HepG2 (cell line): ENCODE measurements around the gene MGST2. TPM values are rescaled to one million over a fixed set of nuclear protein-coding genes. Genes with fewer than 3 reads are reported as not detected.

Experiments used
- FOXA1 ChIP-seq, 2 experiments: fragments of 450-650 bp in 1 of 2; sonication (generic) in 1 of 2; formaldehyde crosslinking in 1 of 2; IDR thresholded peaks; 2 replicates each; pipeline versions ENCODE4 v1.4.0 to v1.6.1; 2016 to 2020; ENCODE audit warnings: missing genetic modification reagents in 1 of 2
- ISL2 ChIP-seq: sonication (generic); formaldehyde crosslinking; IDR thresholded peaks from 2 replicates; pipeline ENCODE4 v1.5.0; 2020; ENCODE audit warnings: missing genetic modification reagents
- JUN ChIP-seq: sonication (generic); formaldehyde crosslinking; IDR thresholded peaks from 2 replicates; pipeline ENCODE4 v1.4.0; 2020; ENCODE audit warnings: mild to moderate bottlenecking, missing genetic modification reagents
- NCOA2 ChIP-seq: sonication (generic); formaldehyde crosslinking; IDR thresholded peaks from 2 replicates; pipeline ENCODE4 v1.8.0; 2022; ENCODE audit warnings: inconsistent platforms
- NR2C2 ChIP-seq: sonication (generic); formaldehyde crosslinking; IDR thresholded peaks from 2 replicates; pipeline ENCODE4 v1.4.0; 2020; ENCODE audit warnings: missing genetic modification reagents, mild to moderate bottlenecking, moderate library complexity, borderline replicate concordance
- POGZ ChIP-seq: sonication (generic); formaldehyde crosslinking; IDR thresholded peaks from 2 replicates; pipeline ENCODE4 v1.4.0; 2020; ENCODE audit warnings: mild to moderate bottlenecking, missing genetic modification reagents
- STAT5B ChIP-seq: sonication (generic); formaldehyde crosslinking; IDR thresholded peaks from 2 replicates; pipeline ENCODE4 v1.4.0; 2020; ENCODE audit warnings: missing genetic modification reagents
- TARDBP ChIP-seq: sonication (generic); formaldehyde crosslinking; IDR thresholded peaks from 2 replicates; pipeline ENCODE4 v1.8.0; 2022; ENCODE audit warnings: mild to moderate bottlenecking, missing genetic modification reagents
- TCF12 ChIP-seq, 2 experiments: fragments of 450-650 bp in 1 of 2; sonication (generic) in 1 of 2; formaldehyde crosslinking in 1 of 2; IDR thresholded peaks; 2 replicates each; pipeline versions ENCODE4 v1.6.1 to v1.8.0; 2017 to 2022; ENCODE audit warnings: antibody characterized with exemption in 1 of 2, mild to moderate bottlenecking in 1 of 2, missing genetic modification reagents in 1 of 2, moderate library complexity in 1 of 2
- TEAD3 ChIP-seq: optimal IDR thresholded peaks from 2 replicates; pipeline ENCODE3; 2016; ENCODE audit warnings: borderline replicate concordance
- ZFP90 ChIP-seq: sonication (generic); formaldehyde crosslinking; IDR thresholded peaks from 2 replicates; pipeline ENCODE4 v1.8.0; 2022; ENCODE audit warnings: missing genetic modification reagents, mild to moderate bottlenecking, inconsistent platforms, borderline replicate concordance
- ZNF383 ChIP-seq: sonication (generic); formaldehyde crosslinking; IDR thresholded peaks from 2 replicates; pipeline ENCODE4 v1.4.0; 2020; ENCODE audit warnings: missing genetic modification reagents, mild to moderate bottlenecking, borderline replicate concordance
- ZNF772 ChIP-seq: sonication (generic); formaldehyde crosslinking; IDR thresholded peaks from 2 replicates; pipeline ENCODE4 v1.5.0; 2020; ENCODE audit warnings: mild to moderate bottlenecking, missing genetic modification reagents
- polyA plus RNA-seq, 8 experiments: library from polyadenylated mRNA; depleted of rRNA in 3 of 8; stranded (reverse) in 7 of 8; unstranded in 1 of 8; fragments of >200 nt; fragmentation: Illumina TruSeq in 4 of 8; extraction: Trizol in 4 of 8; gene quantifications; 2 replicates each; pipeline versions ENCODE4 v1.2.1 to v1.2.3, GENCODE V29; 2011 to 2016; ENCODE audit warnings: low read depth in 4 of 8, missing spikeins in 1 of 8, mixed read lengths in 1 of 8; ENCODE audit not compliant: insufficient read depth in 1 of 8
- total RNA-seq, 5 experiments: library from RNA; depleted of rRNA; stranded (reverse); fragments of >200 nt; fragmentation: Illumina TruSeq; extraction: Trizol; gene quantifications; 2 replicates each; pipeline ENCODE4 v1.2.3, GENCODE V29; 2016; ENCODE audit warnings: low read depth in 1 of 5
- TF ChIP-seq, protein P1 (sequence below): sonication (generic); formaldehyde crosslinking; IDR thresholded peaks from 2 replicates; pipeline ENCODE4 v1.4.0; 2020; ENCODE audit warnings: mild to moderate bottlenecking, missing genetic modification reagents
- TF ChIP-seq, protein P2 (sequence below): sonication (generic); formaldehyde crosslinking; IDR thresholded peaks from 2 replicates; pipeline ENCODE4 v1.4.0; 2020; ENCODE audit warnings: mild to moderate bottlenecking, low read depth, missing genetic modification reagents
- TF ChIP-seq, protein P3 (sequence below): sonication (generic); formaldehyde crosslinking; IDR thresholded peaks from 2 replicates; pipeline ENCODE4 v1.4.0; 2020; ENCODE audit warnings: mild to moderate bottlenecking, missing genetic modification reagents

MGST2 gene
- total and polyA plus RNA-seq, 2 of the 13 experiments (the other 11 are each of a cell fraction or from before 2014, with no cell fraction given): 205 to 416 TPM

DNA sequence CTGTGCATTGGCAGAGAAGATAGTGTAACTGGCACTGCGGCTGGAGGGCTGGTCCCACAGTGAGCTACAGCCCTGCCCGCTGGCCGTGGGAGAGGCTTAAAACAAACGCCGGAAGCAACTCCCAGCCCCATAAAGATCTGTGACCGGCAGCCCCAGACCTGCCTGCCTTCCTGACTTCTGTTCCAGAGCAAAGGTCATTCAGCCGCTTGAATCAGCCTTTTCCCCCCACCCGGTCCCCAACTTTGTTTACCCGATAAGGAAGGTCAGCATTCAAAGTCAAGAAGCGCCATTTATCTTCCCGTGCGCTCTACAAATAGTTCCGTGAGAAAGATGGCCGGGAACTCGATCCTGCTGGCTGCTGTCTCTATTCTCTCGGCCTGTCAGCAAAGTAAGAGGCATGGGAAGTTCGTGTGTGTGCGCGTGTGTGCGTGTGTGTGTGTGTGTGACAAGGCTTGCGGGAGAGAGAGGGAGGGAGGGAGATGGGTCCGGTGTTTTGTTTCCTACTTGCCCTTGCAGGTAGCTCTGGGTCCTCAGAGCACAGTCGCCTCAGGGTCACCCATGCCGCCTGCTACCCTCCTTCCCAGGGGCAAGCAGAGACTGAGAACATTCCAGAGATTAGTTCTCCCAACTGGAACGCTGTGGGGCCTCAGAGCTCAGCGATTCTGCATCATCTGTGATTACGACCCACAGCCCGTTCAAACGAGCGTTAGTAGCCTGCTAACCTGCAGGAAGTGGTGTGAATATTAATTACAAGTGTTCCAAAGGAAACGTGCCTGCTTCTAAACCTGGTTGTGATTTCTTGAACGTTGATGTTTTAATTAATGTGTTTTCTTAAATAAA lies at the start of gene MGST2 (continued):
- peak; percentile 54 for TF ChIP-seq TEAD3 (CRISPR knock-in tag)
- TF ChIP-seq ZNF383: no peak
- peak; percentile 92 for TF ChIP-seq NCOA2
- TF ChIP-seq FOXA1 (IDR thresholded peaks at IDR 0.05): no peak
- peak; percentile 85 for TF ChIP-seq FOXA1 (CRISPR knock-in tag; IDR thresholded peaks at IDR 0.05)
- TF ChIP-seq, protein P1, sequence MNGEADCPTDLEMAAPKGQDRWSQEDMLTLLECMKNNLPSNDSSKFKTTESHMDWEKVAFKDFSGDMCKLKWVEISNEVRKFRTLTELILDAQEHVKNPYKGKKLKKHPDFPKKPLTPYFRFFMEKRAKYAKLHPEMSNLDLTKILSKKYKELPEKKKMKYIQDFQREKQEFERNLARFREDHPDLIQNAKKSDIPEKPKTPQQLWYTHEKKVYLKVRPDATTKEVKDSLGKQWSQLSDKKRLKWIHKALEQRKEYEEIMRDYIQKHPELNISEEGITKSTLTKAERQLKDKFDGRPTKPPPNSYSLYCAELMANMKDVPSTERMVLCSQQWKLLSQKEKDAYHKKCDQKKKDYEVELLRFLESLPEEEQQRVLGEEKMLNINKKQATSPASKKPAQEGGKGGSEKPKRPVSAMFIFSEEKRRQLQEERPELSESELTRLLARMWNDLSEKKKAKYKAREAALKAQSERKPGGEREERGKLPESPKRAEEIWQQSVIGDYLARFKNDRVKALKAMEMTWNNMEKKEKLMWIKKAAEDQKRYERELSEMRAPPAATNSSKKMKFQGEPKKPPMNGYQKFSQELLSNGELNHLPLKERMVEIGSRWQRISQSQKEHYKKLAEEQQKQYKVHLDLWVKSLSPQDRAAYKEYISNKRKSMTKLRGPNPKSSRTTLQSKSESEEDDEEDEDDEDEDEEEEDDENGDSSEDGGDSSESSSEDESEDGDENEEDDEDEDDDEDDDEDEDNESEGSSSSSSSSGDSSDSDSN (CRISPR knock-in tag): peak; percentile 54
- TF ChIP-seq TCF12 (IDR thresholded peaks at IDR 0.05): no peak
- TF ChIP-seq TCF12 (CRISPR knock-in tag; IDR thresholded peaks at IDR 0.05): peak; percentile 93; the same call in 1 of the 2 replicates
- TF ChIP-seq, protein P2, sequence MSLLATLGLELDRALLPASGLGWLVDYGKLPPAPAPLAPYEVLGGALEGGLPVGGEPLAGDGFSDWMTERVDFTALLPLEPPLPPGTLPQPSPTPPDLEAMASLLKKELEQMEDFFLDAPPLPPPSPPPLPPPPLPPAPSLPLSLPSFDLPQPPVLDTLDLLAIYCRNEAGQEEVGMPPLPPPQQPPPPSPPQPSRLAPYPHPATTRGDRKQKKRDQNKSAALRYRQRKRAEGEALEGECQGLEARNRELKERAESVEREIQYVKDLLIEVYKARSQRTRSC: peak; percentile 74; the same call in 1 of the 2 replicates
- peak; percentile 77 for TF ChIP-seq POGZ (CRISPR knock-in tag)
- TF ChIP-seq, protein P3, sequence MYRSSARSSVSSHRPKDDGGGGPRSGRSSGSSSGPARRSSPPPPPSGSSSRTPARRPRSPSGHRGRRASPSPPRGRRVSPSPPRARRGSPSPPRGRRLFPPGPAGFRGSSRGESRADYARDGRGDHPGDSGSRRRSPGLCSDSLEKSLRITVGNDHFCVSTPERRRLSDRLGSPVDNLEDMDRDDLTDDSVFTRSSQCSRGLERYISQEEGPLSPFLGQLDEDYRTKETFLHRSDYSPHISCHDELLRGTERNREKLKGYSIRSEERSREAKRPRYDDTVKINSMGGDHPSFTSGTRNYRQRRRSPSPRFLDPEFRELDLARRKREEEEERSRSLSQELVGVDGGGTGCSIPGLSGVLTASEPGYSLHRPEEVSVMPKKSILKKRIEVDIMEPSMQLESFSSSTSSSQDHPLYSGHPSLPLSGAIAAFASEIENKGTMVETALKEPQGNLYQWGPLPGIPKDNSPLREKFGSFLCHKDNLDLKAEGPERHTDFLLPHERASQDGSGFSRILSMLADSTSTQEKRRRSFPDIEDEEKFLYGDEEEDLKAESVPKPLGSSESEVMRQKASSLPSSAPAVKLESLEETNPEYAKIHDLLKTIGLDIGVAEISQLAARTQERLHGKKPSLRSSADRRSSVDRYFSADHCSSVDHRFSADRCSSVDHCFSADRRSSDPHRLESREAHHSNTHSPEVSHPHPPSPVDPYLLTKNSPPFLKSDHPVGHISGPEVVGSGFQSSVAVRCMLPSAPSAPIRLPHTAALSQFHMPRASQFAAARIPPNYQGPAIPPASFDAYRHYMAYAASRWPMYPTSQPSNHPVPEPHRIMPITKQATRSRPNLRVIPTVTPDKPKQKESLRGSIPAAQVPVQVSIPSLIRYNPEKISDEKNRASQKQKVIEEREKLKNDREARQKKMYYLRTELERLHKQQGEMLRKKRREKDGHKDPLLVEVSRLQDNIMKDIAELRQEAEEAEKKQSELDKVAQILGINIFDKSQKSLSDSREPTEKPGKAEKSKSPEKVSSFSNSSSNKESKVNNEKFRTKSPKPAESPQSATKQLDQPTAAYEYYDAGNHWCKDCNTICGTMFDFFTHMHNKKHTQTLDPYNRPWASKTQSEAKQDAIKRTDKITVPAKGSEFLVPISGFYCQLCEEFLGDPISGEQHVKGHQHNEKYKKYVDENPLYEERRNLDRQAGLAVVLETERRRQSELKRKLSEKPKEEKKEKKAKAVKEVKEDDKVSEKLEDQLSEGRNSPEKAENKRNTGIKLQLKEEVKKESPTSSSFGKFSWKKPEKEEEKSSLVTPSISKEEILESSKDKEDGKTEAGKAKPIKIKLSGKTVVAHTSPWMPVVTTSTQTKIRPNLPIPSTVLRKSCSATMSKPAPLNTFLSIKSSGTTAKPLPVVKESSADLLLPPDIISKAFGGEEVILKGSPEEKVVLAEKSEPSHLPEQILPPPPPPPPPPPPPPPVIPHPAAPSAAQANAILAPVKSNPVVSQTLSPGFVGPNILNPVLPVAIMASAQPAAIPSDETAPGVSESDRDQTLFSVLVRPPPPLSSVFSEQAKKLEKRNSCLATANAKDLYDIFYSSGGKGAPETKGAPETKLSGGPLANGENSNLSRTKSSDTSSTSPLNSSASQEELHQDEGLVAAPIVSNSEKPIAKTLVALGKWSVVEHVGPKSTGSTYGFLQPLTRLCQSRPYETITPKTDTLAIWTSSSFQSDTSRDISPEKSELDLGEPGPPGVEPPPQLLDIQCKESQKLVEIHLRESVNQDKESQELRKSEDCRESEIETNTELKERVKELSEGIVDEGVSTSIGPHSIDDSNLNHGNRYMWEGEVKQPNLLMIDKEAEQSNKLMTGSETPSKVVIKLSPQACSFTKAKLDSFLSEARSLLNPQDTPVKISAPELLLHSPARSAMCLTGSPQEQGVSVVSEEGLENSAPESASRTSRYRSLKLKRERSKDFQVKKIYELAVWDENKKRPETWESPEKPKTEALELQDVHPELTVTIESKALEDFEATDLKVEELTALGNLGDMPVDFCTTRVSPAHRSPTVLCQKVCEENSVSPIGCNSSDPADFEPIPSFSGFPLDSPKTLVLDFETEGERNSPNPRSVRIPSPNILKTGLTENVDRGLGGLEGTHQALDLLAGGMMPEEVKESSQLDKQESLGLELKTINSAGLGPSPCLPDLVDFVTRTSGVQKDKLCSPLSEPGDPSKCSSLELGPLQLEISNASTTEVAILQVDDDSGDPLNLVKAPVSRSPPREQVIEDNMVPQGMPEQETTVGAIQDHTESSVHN (CRISPR knock-in tag): 0 out of 2 replicates have a peak, but pooled peaks have one; percentile 41
- TF ChIP-seq JUN (CRISPR knock-in tag): peak; percentile 74; the same call in 1 of the 2 replicates
- peak; percentile 91 for TF ChIP-seq ISL2 (CRISPR knock-in tag)
- peak; percentile 95 for TF ChIP-seq TARDBP (CRISPR knock-in tag)
- TF ChIP-seq ZFP90: 0 out of 2 replicates have a peak, but pooled peaks have one; percentile 82
- TF ChIP-seq ZNF772 (CRISPR knock-in tag): peak; percentile 89
- no peak for TF ChIP-seq STAT5B (CRISPR knock-in tag)
- TF ChIP-seq NR2C2 (CRISPR knock-in tag): peak; percentile 93
